ENCODE measurements around the gene TMEM178B.

Gene TMEM178B

DNA sequence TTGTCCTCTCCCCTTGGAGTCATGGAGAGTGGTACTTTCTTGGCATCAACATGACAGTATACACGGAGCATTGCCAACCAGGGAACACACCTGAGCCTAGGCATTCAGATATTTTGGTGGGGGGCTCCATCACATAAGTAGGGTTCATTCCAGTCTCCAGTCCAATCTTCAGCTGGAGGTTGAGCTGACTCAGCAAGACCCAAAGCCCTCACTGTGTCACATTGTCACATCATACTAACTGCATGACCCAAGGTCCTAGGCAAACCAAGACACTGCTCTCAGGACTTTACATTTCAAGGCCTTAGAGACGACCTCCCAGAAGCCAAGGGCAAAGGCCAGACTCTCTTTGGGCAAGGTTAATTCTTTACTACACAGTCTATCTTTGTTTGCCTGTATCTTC lies 190.1 kb downstream of the TMEM178B start:
- no peak for DNase-seq (ENCODE audit: low read depth)

DNA sequence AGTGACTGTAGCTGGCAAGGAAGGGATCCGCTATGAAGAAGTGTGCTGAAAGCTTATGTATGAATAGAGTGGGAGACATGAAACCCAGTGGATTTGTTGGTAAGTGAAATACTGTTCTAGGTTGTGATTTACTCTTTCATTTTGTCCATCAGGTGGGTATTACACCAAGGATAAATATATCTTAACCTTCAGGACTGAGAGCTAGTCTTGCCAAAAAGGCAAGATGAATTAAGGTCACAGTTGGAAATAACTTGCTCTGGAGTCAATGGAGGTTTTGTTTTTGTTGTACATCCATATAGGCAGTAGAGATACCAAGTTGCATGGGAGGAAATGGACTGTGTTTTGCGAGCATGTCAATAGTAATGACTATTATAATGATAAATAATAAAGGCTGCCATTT lies 190.6 kb downstream of the TMEM178B start:
- no peak for DNase-seq (ENCODE audit: low read depth)

DNA sequence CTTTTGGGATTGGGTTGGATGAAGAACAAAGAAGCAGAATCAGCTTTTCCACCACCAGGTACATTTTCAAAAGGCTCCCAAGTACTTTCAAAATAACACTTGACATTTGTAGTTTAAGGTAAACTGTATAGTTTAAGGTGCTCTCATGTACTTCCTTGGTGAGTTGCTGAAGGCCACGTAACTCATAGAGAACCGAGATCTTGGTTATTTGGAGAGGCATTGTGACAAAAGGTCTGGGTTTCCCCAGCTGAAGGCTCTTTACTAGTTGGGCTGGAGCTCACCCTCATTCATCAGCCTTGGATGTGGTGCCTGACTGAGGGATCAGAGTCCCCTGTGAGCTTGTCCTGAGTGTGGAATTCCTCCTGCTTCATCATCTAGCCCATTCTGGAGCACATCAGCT lies 191.8 kb downstream of the TMEM178B start:
- no peak for DNase-seq (ENCODE audit: low read depth)

DNA sequence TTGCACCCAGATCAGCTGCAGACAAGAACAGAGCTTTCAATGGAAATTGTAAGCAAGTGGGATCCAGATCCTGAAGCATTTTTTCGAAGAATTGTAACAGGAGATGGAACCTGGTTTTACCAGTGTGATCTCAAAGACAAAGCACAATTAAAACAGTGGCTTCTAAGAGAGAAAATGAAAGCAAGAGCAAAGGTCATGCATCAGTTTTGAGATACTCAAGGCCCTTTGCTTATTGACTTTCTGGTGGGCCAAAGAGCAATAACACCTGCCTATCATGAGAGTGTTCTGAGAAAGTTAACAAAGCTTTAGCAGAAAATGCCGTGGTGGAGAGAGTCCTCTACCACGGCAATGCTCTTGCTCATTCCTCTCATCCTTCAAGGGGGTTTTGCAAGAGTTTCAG lies 194.8 kb downstream of the TMEM178B start:
- DNase-seq (ENCODE audit: low read depth) = no peak

DNA sequence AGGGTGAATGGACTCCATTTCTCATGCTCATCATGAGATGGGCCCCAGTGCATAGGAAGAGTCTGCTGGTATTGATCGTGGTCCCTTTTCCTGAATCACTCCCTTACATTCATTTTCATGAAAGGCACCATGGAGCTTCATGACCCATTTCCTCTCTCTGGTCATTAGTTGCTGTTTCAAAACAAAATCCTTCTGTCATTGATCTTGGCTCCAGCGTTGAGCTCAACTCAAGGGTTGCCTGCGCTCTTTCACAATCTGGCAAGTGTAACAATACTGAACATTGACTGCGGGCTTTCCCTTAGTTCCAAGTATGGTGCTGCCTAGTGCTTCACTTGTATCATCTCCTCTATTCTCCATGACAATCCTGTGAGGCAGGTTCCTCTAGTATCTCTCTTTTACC lies 197.6 kb downstream of the TMEM178B start:
- no peak for DNase-seq (ENCODE audit: low read depth)

DNA sequence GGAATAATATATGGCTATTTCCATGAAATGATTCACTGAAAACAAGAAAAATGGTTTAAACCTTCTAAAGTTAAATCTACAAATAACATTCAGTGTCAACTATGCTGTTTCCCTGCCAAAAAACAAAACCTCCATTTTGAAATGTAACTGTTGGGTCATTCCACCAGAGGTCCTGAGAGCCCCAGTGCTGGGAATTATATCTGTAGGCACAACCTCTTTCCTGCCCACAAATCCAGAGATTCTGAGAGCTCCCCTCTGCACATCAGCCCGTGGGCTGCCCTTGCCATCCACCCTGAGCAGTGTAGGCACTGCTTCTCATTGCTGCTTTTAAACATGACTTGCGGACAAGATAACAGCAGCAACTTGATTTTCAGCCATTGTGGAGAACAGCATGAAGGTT lies 198.6 kb downstream of the TMEM178B start:
- no peak for DNase-seq (ENCODE audit: low read depth)

DNA sequence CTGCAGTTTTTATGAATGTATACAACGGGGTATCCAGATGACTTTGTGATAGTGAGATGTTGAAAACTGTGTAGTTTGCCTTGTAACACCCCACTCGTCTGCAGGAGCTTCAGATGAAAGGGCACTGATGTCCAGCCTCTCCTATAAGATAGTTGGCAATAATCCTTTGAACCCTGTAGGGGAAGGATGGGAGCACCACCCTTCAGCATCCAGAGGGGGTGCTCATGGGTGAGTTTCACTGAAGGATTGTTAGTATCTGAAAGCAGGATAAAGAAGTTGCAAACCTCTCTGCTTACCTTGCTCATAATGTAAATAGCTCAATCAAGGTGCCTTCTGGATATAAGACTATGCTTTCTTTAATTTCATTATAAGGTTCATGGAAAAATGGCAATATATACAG lies 201.5 kb downstream of the TMEM178B start:
- DNase-seq (ENCODE audit: low read depth) = no peak

DNA sequence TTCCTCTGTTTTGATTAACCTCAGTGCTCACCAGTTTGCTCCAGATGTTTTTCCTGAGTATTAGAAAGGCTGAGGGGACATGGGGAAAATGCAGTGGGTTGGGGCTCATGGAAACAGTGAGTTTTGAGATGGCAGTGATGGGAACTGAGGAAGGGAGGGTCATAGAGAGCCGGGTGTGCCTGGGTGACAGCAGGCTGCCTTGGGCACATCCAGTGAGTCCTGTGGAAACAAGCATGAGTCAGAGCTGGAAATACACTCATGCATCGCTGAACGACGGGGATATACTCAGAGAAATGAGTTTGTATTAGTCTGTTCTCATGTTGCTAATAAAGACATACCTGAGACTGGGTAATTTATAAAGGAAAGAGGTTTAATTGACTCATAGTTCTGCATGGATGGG lies 202.2 kb downstream of the TMEM178B start:
- DNase-seq (ENCODE audit: low read depth) = no peak

DNA sequence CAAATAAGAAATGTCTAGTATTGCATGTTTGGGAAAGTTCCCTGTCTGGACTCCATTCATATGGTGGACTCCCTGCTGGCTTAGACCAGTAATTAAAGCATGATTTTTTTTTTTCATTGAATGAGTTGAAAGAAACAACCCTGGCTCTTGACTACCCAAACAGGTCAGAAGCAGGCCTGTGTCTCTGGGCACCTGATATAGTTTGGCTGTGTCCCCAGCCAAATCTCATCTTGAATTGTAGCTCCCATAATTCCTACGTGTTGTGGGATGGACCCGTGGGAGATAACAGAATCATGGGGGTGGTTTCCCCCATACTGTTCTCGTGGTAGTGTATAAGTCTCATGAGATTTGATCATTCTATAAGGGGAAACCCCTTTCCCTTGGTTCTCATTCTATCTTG lies 206.2 kb downstream of the TMEM178B start:
- DNase-seq (ENCODE audit: low read depth) = no peak

DNA sequence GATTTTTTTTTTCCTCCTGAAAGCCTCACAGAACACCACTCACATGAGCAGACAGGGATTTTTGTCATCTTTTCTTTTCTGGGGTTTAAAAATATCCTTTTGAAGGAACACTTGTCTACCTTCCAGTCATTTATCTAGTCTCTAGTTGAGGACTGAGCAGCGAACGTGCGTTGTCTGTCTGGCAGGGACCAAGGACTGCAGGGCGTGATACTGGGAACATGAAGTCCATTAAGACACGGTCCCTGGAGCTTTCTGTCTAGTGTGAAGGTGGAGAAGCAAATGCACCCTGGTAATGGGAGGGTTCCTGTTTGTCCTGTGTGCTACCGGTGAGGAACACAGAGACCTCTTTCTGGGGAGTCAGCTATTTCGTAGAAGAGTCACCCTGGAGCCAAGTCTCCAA lies 207.4 kb downstream of the TMEM178B start:
- no peak for DNase-seq (ENCODE audit: low read depth)

DNA sequence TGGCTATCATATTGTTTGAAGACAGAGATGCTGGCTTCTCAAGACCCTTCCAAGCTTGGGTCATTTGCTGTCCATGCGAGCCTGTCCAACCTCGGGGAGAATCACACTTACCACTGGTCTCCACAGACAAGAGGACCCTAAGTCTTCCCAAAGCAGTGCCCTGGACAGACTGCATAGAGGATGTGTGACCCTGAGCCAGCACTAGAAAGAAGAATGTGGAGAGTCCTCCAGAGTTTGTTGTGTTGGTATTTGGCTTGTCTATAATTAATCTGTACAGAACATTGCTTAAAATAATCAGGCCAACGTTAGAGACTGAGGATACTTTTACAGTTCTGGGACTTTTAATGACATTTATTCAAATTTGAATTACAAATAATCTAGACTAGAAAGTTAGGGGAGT lies 212.7 kb downstream of the TMEM178B start:
- DNase-seq (ENCODE audit: low read depth) = no peak

DNA sequence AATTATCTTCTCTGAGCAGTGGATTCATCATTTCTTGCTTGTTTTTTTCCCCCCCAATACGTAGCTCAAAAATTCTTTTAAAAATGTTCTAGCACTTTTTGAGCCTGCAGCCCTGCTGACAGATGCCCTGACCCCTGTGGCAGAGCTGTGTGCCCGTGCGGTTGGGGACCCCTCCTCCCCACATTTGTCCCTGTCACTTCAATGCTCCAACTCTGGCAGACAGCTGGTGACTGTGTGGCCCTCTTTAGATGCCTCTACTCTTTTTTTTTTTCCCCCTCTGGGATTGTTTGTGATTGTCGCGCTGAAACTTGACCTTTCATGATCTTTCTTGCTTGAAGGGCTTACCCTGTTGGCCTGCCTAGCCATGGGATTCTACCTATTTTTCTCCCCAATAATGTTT lies 214.1 kb downstream of the TMEM178B start:
- DNase-seq (ENCODE audit: low read depth) = no peak

DNA sequence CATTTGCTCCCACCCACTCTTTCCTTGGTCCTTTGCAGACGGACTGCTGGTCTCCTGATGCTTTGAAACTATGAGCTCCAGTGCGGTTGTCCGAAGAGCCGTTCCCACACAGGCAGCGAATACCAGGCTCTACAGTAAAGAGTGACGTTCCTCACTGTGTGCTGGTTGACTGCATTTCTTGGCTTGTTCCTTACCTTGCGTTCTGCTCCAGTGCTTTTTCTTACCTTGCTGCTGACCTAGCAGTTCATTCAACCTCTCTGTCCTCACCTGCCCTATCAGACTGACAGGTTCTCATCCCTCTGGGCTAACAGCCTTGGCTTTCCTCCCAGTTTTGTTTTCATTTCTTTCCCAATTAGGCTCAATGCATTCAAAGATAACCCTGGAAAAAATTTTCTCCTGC lies 214.8 kb downstream of the TMEM178B start:
- DNase-seq (ENCODE audit: low read depth) = no peak

DNA sequence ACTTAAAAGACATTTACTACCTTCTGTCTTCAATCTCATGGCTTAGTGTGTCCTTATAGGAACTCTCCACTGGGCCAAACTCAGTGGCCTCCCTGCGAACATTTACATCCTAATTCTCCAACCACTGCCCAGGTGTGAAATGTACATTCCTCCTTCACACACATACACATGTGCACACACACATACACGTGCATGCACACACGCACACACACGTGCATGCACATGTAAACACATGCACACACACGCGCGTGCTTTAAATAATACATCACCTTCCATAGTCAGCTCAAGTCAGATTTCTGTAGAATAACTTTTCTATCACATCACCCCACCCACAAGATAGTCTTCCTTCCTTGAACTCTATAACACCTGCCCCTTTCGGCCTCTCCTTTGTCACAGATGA lies 216.5 kb downstream of the TMEM178B start:
- no peak for DNase-seq (ENCODE audit: low read depth)

DNA sequence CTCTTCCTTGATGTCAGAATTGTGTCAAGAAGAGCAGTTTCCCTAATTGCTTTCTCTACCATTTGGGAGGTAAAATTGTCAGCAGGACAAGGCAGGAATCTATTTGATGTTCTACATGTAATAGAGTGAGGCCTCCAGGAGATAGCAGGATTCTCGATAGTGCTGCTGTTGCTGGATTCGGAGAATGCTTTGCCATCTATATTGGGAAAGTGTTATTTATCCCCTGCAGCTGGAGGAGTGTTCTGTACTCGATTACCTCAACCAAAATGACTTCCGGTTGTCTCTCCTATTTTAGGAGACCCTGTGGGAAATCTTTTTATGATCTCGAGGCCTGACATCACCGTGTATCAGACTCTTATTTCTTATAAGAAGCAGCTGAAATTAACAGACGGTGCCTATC lies 217.1 kb downstream of the TMEM178B start:
- DNase-seq (ENCODE audit: low read depth) = no peak

DNA sequence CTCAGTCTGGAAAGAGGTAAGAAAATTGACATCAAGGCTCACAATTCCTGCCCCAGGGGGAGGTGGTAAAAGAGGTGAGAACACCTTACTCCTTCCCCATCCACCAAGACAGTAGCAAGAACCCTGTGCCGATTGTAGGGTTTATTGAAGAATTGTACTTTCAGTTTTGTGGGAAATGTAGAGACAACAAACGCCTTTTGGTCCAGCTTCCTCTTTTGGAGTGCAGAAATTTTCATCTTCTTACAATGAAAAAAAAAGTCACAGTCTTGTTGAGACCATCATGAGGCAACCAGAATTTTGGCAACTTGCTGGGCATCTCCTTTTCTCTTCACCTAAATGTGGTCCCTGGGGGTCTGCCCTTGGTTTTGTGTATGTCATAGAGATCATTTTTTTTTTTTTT lies 217.7 kb downstream of the TMEM178B start:
- no peak for DNase-seq (ENCODE audit: low read depth)

DNA sequence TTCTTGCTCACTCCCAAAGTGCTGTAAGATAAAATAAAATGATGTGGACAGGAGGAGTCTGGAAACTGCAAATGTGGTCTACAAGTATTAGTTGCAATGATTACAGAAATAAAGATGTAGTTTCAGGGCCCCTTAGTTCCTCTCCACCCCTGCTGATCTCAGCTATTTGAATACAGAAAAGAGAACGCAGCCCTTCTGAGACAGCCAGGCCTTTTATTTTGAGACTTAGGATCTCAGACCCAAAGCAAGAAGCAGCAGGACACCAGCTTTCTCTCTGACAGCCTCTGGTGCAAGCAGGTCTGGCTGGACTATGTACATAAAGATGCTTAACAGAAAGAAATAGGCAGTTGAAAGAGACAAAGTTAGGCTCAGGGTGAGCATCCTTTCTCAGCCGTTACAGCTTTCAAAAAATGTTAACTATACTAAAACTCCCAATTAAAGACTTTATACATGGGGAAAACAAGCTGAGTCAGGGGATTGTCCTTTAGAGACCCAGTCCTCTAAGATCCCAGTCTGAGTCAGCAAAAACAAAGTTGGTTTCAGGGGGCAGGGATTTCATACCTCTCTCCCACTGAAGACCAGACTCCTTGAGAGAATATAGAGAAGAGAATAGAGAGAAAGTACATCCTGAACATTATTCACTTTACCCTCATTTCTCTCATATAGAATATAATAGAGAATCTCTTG lies 220.4 kb downstream of the TMEM178B start:
- no peak for DNase-seq (ENCODE audit: low read depth)

DNA sequence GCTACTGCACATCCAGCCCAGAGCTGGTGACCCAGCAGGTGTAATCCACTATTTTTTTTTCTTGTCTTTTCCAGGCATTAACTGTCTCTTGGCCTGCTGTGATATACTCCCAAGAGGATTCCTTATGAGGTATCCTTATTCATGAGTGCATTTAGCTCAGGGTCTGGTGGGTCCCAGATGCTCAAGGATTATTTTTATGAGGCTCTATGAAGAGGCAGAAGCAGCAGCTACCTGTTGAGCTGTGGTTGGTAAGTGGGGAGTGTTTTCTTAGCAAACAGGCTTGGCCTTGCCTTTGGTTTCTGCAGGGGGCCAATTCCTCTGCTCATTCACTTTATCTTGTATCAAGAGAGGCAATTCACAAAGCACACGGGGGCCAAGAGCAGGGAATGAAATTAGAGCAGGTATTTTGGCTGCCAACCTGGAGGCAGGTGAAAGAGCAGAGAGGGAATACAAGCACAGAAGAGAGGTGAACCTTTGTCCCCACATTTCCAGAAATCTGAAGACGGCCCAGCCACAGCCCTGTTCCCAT lies 221.6 kb downstream of the TMEM178B start:
- no peak for DNase-seq (ENCODE audit: low read depth)

DNA sequence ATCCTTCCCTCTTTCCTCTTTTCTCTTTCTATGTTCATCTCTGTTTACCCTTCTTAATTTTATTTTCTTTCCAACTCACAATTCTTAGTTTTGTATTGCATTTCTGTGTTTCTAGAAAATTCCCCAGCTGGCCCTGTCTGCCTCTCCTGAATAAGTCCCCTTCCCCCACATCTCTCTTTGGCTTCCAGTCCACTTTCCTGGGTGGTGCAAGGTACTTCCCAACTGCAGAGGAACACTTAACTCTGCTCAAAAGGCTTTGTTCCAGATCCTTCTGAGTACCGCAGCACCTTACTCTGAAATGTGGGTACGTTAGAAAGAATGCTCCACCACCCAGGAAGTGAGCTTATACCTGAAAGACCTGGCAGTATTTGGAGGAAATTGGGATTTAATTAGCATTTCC lies 227.0 kb downstream of the TMEM178B start:
- no peak for DNase-seq (ENCODE audit: low read depth)

DNA sequence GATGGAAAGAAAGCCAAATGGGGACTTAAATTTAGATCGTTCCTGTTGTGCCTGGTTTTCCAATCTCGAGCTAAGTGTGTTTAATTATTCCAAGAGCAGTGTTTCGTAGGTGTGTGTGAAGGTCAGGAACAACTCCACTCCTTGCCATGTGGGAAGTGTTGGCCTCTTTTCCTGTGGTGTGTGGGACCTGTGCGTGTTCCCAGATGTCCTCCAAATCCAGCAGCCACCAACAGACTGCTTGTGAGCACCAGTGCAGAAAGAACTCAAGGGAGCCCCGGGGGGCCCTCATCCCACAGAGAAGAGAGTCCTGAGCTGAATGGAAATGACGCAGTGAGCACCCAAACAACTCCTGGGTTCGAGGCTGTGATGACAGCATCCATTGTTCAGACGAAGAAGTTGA lies 227.7 kb downstream of the TMEM178B start:
- no peak for DNase-seq (ENCODE audit: low read depth)

DNA sequence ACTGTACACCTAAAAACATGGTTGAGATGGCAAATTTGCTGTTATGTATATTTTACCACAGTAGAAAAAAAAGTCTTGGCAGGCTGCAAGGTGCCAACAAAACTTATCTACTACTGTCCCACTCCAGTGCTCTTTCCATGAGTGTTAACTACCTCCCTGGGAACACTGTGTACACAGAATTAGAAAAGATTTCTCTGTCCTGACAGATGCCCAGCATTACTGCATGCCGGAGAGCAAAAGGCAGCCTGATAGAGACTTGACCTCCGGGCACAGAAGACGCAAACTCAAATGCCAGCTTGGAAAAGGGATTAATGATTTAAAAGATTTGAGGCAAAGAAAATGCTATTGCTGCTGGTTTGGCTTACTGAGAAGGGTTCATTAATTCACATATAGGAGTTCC lies 228.8 kb downstream of the TMEM178B start:
- DNase-seq (ENCODE audit: low read depth) = no peak

DNA sequence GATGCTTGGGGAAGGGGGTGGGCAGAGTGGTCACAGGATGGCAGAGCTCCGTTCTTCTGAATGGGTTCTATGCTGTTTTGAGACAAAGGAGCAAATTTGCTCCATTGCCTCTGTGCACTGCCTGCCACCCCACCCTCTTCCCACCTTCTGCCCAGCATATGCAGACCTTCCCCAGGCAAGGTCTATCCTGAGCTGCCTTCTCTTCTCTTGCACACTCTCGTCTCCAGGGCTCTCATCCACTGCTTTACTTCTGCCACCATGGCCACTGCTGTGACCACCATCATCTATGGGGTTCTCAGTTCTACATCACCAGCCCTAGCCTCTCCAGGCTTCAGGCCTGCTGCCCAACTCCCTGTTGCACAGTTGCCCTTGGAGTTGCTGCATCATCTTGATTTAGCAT lies 230.4 kb downstream of the TMEM178B start:
- DNase-seq (ENCODE audit: low read depth) = no peak

DNA sequence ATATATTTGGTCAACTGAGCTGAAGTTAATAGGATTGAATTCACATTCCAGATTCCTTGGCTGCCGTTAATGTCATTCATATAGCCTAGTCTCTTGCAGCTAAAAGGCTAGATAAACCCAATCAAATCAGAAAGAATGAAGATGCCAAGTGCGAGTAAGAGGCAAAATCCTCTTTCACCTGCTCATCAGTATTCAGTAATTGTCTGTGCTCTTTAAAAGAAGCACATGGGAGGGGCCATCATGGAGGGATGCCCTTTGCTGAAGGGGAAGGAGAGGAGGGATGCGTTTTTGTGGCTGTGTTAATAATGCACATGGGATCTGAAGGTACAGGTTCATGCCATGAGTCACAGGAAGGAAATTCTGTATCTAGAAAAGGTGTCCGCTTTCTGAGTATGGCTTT lies 232.2 kb downstream of the TMEM178B start:
- no peak for DNase-seq (ENCODE audit: low read depth)

DNA sequence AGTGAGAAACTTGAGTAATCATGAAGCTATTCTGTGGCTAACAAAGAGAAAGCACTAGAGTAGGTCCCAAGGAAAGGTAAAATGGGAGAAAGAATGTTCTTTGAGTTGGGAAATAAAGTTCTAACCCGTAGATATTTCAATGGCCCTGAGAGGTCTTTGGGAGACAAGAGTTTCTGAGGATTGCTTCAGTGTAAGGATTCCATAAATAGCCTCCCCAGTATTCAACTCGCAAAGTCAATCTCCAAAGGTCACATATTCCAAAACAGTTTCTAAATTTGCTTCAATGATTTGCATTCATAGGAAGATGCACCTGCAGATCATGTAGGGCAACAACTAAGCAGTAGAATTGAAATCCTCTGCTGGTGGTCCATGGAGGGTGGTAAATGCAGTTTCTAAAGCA lies 238.5 kb downstream of the TMEM178B start:
- no peak for DNase-seq (ENCODE audit: low read depth)

Measured in EH (cell line).